H1 (cell line): ENCODE data around the gene SENP1. TPM values are rescaled to one million over a fixed set of nuclear protein-coding genes. Genes with fewer than 3 reads are reported as not detected.

ENCODE experiments used
- CTCF ChIA-PET: fragments of 300-600 bp; sonication (Branson Sonifier 250); formaldehyde crosslinking; loops from one replicate; lab custom pipeline; 2021; ENCODE audit not compliant: partially characterized antibody; lab: Charles Lee
- POLR2A ChIA-PET: fragments of 300-600 bp; sonication (Branson Sonifier 250); formaldehyde crosslinking; loops from one replicate; lab custom pipeline; 2021; ENCODE audit warnings: inconsistent platforms; ENCODE audit not compliant: partially characterized antibody; lab: Charles Lee
- DNase-seq, 2 experiments: peaks; one replicate each; pipeline versions ENCODE4 v3.0.0 to v3.0.0-alpha.2; 2010 to 2022; ENCODE audit warnings: low spot score in 2 of 2, low read depth in 1 of 2, mixed read lengths in 1 of 2
- FAIRE-seq: peaks from 2 replicates; lab custom pipeline; 2011; peaks lifted over from hg19 to GRCh38; lab: Jason Lieb, UNC
- H2AFZ ChIP-seq: 2 replicates; pipeline ENCODE4 v1.8.1; 2012; ENCODE audit warnings: low read length, inconsistent platforms
- H2AK5ac ChIP-seq: 2 replicates; pipeline ENCODE4 v1.6.1; 2013; ENCODE audit warnings: low read depth, low read length
- H2BK120ac ChIP-seq: replicated peaks from 2 replicates; pipeline ENCODE3; 2013; ENCODE audit warnings: low read depth, low read length, inconsistent platforms
- H2BK12ac ChIP-seq: 2 replicates; pipeline ENCODE4 v1.6.1; 2013; ENCODE audit warnings: low read depth, low read length
- H2BK15ac ChIP-seq: 2 replicates; pipeline ENCODE4 v1.6.1; 2013; ENCODE audit warnings: low read length
- H2BK20ac ChIP-seq: 2 replicates; pipeline ENCODE4 v1.6.1; 2013; ENCODE audit warnings: low read length
- H2BK5ac ChIP-seq: 2 replicates; pipeline ENCODE4 v1.6.1; 2013; ENCODE audit warnings: low read depth, low read length
- H3K14ac ChIP-seq: 2 replicates; pipeline ENCODE4 v1.6.1; 2013; ENCODE audit warnings: inconsistent platforms; ENCODE audit not compliant: insufficient read length
- H3K18ac ChIP-seq: 2 replicates; pipeline ENCODE4 v1.6.1; 2013; ENCODE audit warnings: low read length; ENCODE audit errors: extremely low read depth
- H3K23ac ChIP-seq: 2 replicates; pipeline ENCODE4 v1.6.1; 2013; ENCODE audit warnings: inconsistent platforms; ENCODE audit not compliant: insufficient read length
- H3K23me2 ChIP-seq: 2 replicates; pipeline ENCODE4 v1.6.1; 2013; ENCODE audit warnings: low read depth, low read length
- H3K27ac ChIP-seq: 2 replicates; pipeline ENCODE4 v1.6.1; 2011; ENCODE audit warnings: low read depth, low read length, inconsistent platforms
- H3K27me3 ChIP-seq, 4 experiments: replicated peaks in 1 of 4; 1 replicate in 1 of 4; 2 replicates in 3 of 4; pipeline versions ENCODE4 v1.6.1 to v1.8.1; 2011 to 2013; ENCODE audit warnings: low read length in 3 of 4, mild to moderate bottlenecking in 3 of 4, inconsistent platforms in 2 of 4, mixed read lengths in 2 of 4, moderate library complexity in 1 of 4; ENCODE audit not compliant: control insufficient read depth in 3 of 4, insufficient read depth in 3 of 4; ENCODE audit errors: extremely low read depth in 1 of 4
- H3K36me3 ChIP-seq, 4 experiments: 2 replicates each; pipeline versions ENCODE4 v1.6.1 to v1.8.1; 2011 to 2013; ENCODE audit warnings: mild to moderate bottlenecking in 4 of 4, low read length in 3 of 4, moderate library complexity in 2 of 4, control low read depth in 1 of 4, inconsistent platforms in 1 of 4; ENCODE audit not compliant: insufficient read depth in 4 of 4, control insufficient read depth in 2 of 4
- H3K4ac ChIP-seq: replicated peaks from 2 replicates; pipeline ENCODE3; 2013; ENCODE audit warnings: low read length, low read depth, mixed read lengths, inconsistent platforms; ENCODE audit not compliant: insufficient read length
- H3K4me1 ChIP-seq, 4 experiments: replicated peaks in 1 of 4; 1 replicate in 1 of 4; 2 replicates in 3 of 4; pipeline versions ENCODE4 v1.6.1 to v1.8.1; 2011 to 2013; ENCODE audit warnings: low read length in 3 of 4, inconsistent platforms in 2 of 4, mixed read lengths in 1 of 4; ENCODE audit not compliant: insufficient read depth in 4 of 4, control insufficient read depth in 3 of 4
- H3K4me2 ChIP-seq, 2 experiments: 2 replicates each; pipeline versions ENCODE4 v1.6.1 to v1.8.1; 2011 to 2013; ENCODE audit warnings: low read depth in 2 of 2, low read length in 2 of 2, control low read depth in 1 of 2, inconsistent platforms in 1 of 2, mild to moderate bottlenecking in 1 of 2; ENCODE audit not compliant: insufficient read depth in 1 of 2
- H3K4me3 ChIP-seq, 4 experiments: fragments of 200-600, 300-600 bp in 1 of 4; sonication (generic), shearing (Covaris generic), sonication (Bioruptor Twin) in 1 of 4; 2 replicates each; pipeline versions ENCODE4 v1.5.1 to v1.8.1; 2011 to 2016; ENCODE audit warnings: low read length in 4 of 4, low read depth in 3 of 4, control low read depth in 2 of 4, inconsistent platforms in 2 of 4, mild to moderate bottlenecking in 2 of 4, mixed read lengths in 1 of 4, moderate library complexity in 1 of 4; ENCODE audit not compliant: insufficient read depth in 2 of 4; ENCODE audit errors: extremely low read depth in 1 of 4
- H3K56ac ChIP-seq: replicated peaks from 2 replicates; pipeline ENCODE3; 2013; ENCODE audit warnings: low read depth, mild to moderate bottlenecking, mixed read lengths, low read length, inconsistent platforms; ENCODE audit not compliant: insufficient read length
- H3K79me1 ChIP-seq: 2 replicates; pipeline ENCODE4 v1.6.1; 2013; ENCODE audit warnings: low read depth, low read length, control low read depth
- H3K79me2 ChIP-seq, 2 experiments: 2 replicates each; pipeline versions ENCODE4 v1.6.1 to v1.8.1; 2012 to 2013; ENCODE audit warnings: low read length in 2 of 2, mild to moderate bottlenecking in 2 of 2, inconsistent platforms in 1 of 2; ENCODE audit not compliant: insufficient read depth in 2 of 2, control insufficient read depth in 1 of 2
- H3K9ac ChIP-seq, 4 experiments: replicated peaks in 1 of 4; 1 replicate in 1 of 4; 2 replicates in 3 of 4; pipeline versions ENCODE4 v1.6.1 to v1.8.1; 2011 to 2013; ENCODE audit warnings: low read depth in 3 of 4, low read length in 3 of 4, control low read depth in 2 of 4, mild to moderate bottlenecking in 2 of 4, moderate library complexity in 2 of 4, inconsistent platforms in 1 of 4; ENCODE audit errors: extremely low read depth in 1 of 4
- H3K9me3 ChIP-seq, 2 experiments: 2 replicates each; pipeline versions ENCODE4 v1.6.1 to v1.8.1; 2012 to 2013; ENCODE audit warnings: mild to moderate bottlenecking in 2 of 2, moderate library complexity in 2 of 2, control low read depth in 1 of 2, inconsistent platforms in 1 of 2, low read depth in 1 of 2, low read length in 1 of 2, mixed read lengths in 1 of 2; ENCODE audit not compliant: insufficient read depth in 2 of 2
- H4K20me1 ChIP-seq, 2 experiments: replicated peaks in 1 of 2; 2 replicates each; pipeline versions ENCODE3 to v1.8.1; 2011 to 2013; ENCODE audit warnings: inconsistent platforms in 2 of 2, low read length in 2 of 2, mild to moderate bottlenecking in 1 of 2; ENCODE audit not compliant: insufficient read depth in 2 of 2, control insufficient read depth in 1 of 2
- H4K5ac ChIP-seq: 2 replicates; pipeline ENCODE4 v1.6.1; 2013; ENCODE audit warnings: low read length, low read depth, mixed read lengths, inconsistent platforms; ENCODE audit not compliant: insufficient read length
- H4K8ac ChIP-seq: 2 replicates; pipeline ENCODE4 v1.8.0; 2013; ENCODE audit warnings: mild to moderate bottlenecking, moderate library complexity, low read length, inconsistent platforms; ENCODE audit not compliant: insufficient read depth; ENCODE audit errors: extremely low read depth
- H4K91ac ChIP-seq: replicated peaks from 2 replicates; pipeline ENCODE3; 2013; ENCODE audit warnings: low read length, mixed read lengths, inconsistent platforms; ENCODE audit not compliant: insufficient read length
- SIN3A ChIP-seq, 2 experiments: IDR thresholded peaks in 1 of 2; conservative IDR thresholded peaks in 1 of 2; 2 replicates each; pipeline ENCODE4 v1.6.1; 2011 to 2012; ENCODE audit warnings: low read length in 2 of 2, improper control_type of control experiment in 1 of 2, low read depth in 1 of 2, mild to moderate bottlenecking in 1 of 2
- SIRT6 ChIP-seq: IDR thresholded peaks from one replicate; pipeline ENCODE4 v1.7.1; 2012; ENCODE audit warnings: low read length, inconsistent platforms
- TEAD4 ChIP-seq: IDR thresholded peaks from 2 replicates; pipeline ENCODE4 v1.6.1; 2012; ENCODE audit warnings: low read depth, low read length, inconsistent platforms, mixed read lengths
- WGBS, 2 experiments: shearing (Covaris generic) in 1 of 2; methylation state at CpG; one replicate each; pipeline versions ENCODE4 v1.1.6 to v1.1.7; 2013 to 2015; ENCODE audit warnings: low lambda C conversion rate in 2 of 2, mixed read lengths in 2 of 2, inconsistent platforms in 1 of 2, low coverage in 1 of 2, missing lambda C conversion rate in 1 of 2; ENCODE audit not compliant: insufficient replicate concordance in 2 of 2, insufficient coverage in 1 of 2, insufficient read length in 1 of 2; ENCODE audit errors: extremely low coverage in 1 of 2, missing lambda C conversion rate in 1 of 2; 5-methylcytosine and 5-hydroxymethylcytosine counted together
- polyA plus RNA-seq, 7 experiments: library from polyadenylated mRNA; depleted of rRNA in 3 of 7; stranded (reverse) in 5 of 7; unstranded in 2 of 7; fragments of >200 nt in 5 of 7; fragments of 200-250 nt in 2 of 7; gene quantifications; 1 replicate in 5 of 7; 2 replicates in 1 of 7; 4 replicates in 1 of 7; pipeline versions ENCODE4 v1.2.1 to v1.2.3, GENCODE V29; 2011 to 2013; ENCODE audit warnings: missing spikeins in 2 of 7, mixed read lengths in 2 of 7
- total RNA-seq: library from RNA; stranded (reverse); fragmentation: NEBNext Ultra II Directional; extraction: Animal tissue kit (Norgen Biotek cat#: 25700); gene quantifications from 2 replicates; pipeline ENCODE4 v1.2.1, GENCODE V29; 2021

SENP1 gene
- total and polyA plus RNA-seq, 2 of the 8 experiments (the other 6 are each of a cell fraction or from before 2014, with no cell fraction given), result 14.2 to 31.5 TPM

GRCh38 chr12:48036818-48037217 lies 69.1 kb downstream of the SENP1 start:
- no peak for TF ChIP-seq TEAD4
- TF ChIP-seq SIN3A (conservative IDR thresholded peaks at IDR 0.05 in 1 of 2, IDR thresholded peaks at IDR 0.05 in 1 of 2; ENCODE audit: low read depth in 1 of 2, low read length in 2 of 2), result no peak
- TF ChIP-seq SIRT6, result no peak
- POLR2A ChIA-PET, result interaction anchor here (0.7 to 1.6 kb wide), 9 partner anchors 9 to 146 kb away, joined by 3 to 8 read pairs (median 4); partner anchors contain the start of genes COL2A1 and SENP1
- H4K91ac ChIP-seq, result peak overlapping the region; percentile 97
- H3K9me3 ChIP-seq, result no peaks in the 10 kb centered on the region
- no peak overlapping the region for H3K56ac ChIP-seq
- DNase-seq, result no peak
- peak overlapping the region; percentile 69 for H3K4ac ChIP-seq
- H3K27ac ChIP-seq, result peak overlapping the region; percentile 59
- CTCF ChIA-PET, result interaction anchor here (1.0 to 1.6 kb wide), 5 partner anchors 10 to 87 kb away, joined by 3 read pairs; no protein-coding TSS in a partner anchor
- H2BK15ac ChIP-seq, result peak overlapping the region; percentile 93
- no peak overlapping the region for H3K23ac ChIP-seq
- H3K4me3 ChIP-seq, result peak overlapping the region in 1 of 4 experiments; percentile 44; a peak in 3 of 8 replicates
- H3K79me1 ChIP-seq, result no peaks in the 10 kb centered on the region
- H3K79me2 ChIP-seq, result no peaks in the 10 kb centered on the region
- peak overlapping the region; percentile 34 for H2BK120ac ChIP-seq
- no peaks in the 10 kb centered on the region for H4K20me1 ChIP-seq
- 84% methylated on average over 4 of the region's 4 CpGs; no CpG with 5 or more reads in 1 of the 2 experiments for WGBS, 2 experiments
- H2BK5ac ChIP-seq, result peak overlapping the region; percentile 87; the same call in 1 of the 2 replicates
- no peaks in the 10 kb centered on the region for H3K36me3 ChIP-seq
- peaks cover 4 to 31% (median 23%) of the 10 kb centered on the region in 4 experiments; a peak in 6 of 7 replicates for H3K27me3 ChIP-seq
- peak overlapping the region; percentile 100 for H2BK12ac ChIP-seq
- peaks cover 2% of the 10 kb centered on the region; the same call in 1 of the 2 replicates for H3K23me2 ChIP-seq
- H3K18ac ChIP-seq, result peak overlapping the region; percentile 33
- peak overlapping the region; percentile 15; the same call in 1 of the 2 replicates for H2AFZ ChIP-seq
- H3K4me1 ChIP-seq, result peaks cover 11 to 17% (median 14%) of the 10 kb centered on the region in 4 experiments
- peak overlapping the region; percentile 69 to 71 for H3K4me2 ChIP-seq
- H3K14ac ChIP-seq, result peak overlapping the region; percentile 2
- H2AK5ac ChIP-seq, result peak overlapping the region; percentile 88
- peak overlapping the region; percentile 24 for H4K5ac ChIP-seq
- 0 out of 2 replicates have a peak overlapping the region, but pooled peaks have one; percentile 39 for H4K8ac ChIP-seq
- FAIRE-seq, result no peak
- H3K9ac ChIP-seq, result no peak overlapping the region
- H2BK20ac ChIP-seq, result peak overlapping the region; percentile 15; the same call in 1 of the 2 replicates
